Breast epithelium (tissue), 4 donors: Measurements from ENCODE around the gene GPR31. TPM values are rescaled to one million over a fixed set of nuclear protein-coding genes. Genes with fewer than 3 reads are reported as not detected.

ENCODE experiments used
- DNase-seq, 2 donors: peaks; one replicate each; pipeline ENCODE4 v3.0.0-alpha.2; 2019; ENCODE audit warnings: low spot score in 2 of 2
- H3K27ac ChIP-seq, 2 donors: fragments of 200-600 bp; sonication (generic) in 1 of 2; one replicate each; pipeline ENCODE4 v1.5.1; 2016 to 2019; ENCODE audit warnings: mild to moderate bottlenecking in 1 of 2
- H3K27me3 ChIP-seq, 2 donors: fragments of 200-600 bp; sonication (generic) in 1 of 2; one replicate each; pipeline versions ENCODE4 v1.5.1 to v1.6.0; 2017 to 2019; ENCODE audit warnings: control low read depth in 1 of 2, mild to moderate bottlenecking in 1 of 2
- H3K36me3 ChIP-seq: fragments of 200-600 bp; one replicate; pipeline ENCODE4 v1.5.1; 2019
- H3K4me1 ChIP-seq, 2 donors: fragments of 200-600 bp; sonication (generic); one replicate each; pipeline ENCODE4 v1.5.1; 2016 to 2019; ENCODE audit warnings: control low read depth in 1 of 2
- H3K4me3 ChIP-seq, 3 donors: fragments of 200-600 bp; sonication (generic); 1 replicate in 2 of 3; 2 replicates in 1 of 3; pipeline ENCODE4 v1.5.1; 2016 to 2019; ENCODE audit warnings: mild to moderate bottlenecking in 3 of 3, moderate library complexity in 2 of 3
- H3K9me3 ChIP-seq, 2 donors: fragments of 200-600 bp; sonication (generic) in 1 of 2; one replicate each; pipeline ENCODE4 v1.5.1; 2016 to 2019; ENCODE audit warnings: control low read depth in 1 of 2
- POLR2A ChIP-seq: fragments of 450-650 bp; IDR thresholded peaks from one replicate; pipeline ENCODE4 v1.6.1; 2016; ENCODE audit warnings: antibody characterized with exemption, mild to moderate bottlenecking, moderate library complexity
- POLR2AphosphoS5 ChIP-seq, 3 donors: sonication (generic); formaldehyde crosslinking; IDR thresholded peaks; one replicate each; pipeline ENCODE4 v1.6.1; 2017; ENCODE audit warnings: antibody characterized with exemption in 3 of 3
- intact Hi-C: fragments of 100-400 bp; cut with DNase I; formaldehyde crosslinking; loops from one replicate; pipeline ENCODE4 v1.15.1; 2023; ENCODE audit warnings: low total_unique reads
- total RNA-seq, 3 donors: library from RNA; depleted of rRNA; stranded (reverse); fragments of >200 nt; gene quantifications; one replicate each; pipeline ENCODE4 v1.1.0, GENCODE V29; 2016
- TF ChIP-seq, protein P1 (sequence below), 3 donors: fragments of 450-650 bp; IDR thresholded peaks; one replicate each; pipeline ENCODE4 v1.5.1; 2016 to 2017; ENCODE audit warnings: antibody characterized with exemption in 3 of 3, mild to moderate bottlenecking in 3 of 3, moderate library complexity in 3 of 3

The GPR31 gene
- total RNA-seq, 3 donors from 2014 or later: not detected

DNA sequence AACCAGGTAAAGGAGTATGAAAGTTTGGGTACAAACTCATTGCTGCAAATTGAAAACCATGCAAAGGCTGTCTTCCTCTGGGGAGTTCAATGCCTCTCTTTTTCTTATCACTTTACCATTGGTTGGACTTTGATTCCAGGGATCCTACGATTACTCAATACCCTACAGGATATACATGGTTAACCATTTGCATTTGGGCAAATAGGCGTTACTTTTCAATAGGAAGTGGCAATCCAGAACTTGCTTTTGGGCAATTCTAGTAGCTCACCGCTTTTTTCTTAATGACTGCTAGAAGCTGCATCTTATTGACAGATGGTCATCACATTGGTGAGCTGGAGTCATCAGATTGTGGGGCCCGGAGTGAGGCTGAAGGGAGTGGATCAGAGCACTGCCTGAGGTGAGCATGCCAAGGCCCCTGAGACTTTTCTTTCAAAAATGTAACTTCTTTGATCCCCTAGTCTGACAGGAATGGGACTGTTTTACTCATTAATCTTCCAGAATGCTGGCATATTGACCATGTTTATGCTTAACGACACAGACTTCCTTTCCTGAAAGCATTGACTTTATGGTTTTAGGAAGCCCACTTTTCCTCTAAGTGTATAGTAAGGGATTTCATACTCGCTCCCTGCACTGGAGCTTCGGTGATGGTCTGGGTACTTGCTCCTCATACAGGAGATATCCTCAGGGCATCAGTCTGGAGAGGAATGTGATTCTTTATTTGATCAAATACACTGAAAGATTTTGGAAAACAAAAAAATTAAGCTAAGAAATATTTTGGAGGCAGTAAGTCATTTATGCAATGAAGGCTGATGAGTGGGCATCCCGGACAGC lies 34.7 kb downstream of the GPR31 start, which contains the start of gene CCR6:
TSS of gene CCR6 (plus strand) at position 270 of the 831 bp plus-strand sequence. CDS start 13,039 bp downstream, outside the sequence.
- no peak for TF ChIP-seq POLR2A
- TF ChIP-seq, protein P1, sequence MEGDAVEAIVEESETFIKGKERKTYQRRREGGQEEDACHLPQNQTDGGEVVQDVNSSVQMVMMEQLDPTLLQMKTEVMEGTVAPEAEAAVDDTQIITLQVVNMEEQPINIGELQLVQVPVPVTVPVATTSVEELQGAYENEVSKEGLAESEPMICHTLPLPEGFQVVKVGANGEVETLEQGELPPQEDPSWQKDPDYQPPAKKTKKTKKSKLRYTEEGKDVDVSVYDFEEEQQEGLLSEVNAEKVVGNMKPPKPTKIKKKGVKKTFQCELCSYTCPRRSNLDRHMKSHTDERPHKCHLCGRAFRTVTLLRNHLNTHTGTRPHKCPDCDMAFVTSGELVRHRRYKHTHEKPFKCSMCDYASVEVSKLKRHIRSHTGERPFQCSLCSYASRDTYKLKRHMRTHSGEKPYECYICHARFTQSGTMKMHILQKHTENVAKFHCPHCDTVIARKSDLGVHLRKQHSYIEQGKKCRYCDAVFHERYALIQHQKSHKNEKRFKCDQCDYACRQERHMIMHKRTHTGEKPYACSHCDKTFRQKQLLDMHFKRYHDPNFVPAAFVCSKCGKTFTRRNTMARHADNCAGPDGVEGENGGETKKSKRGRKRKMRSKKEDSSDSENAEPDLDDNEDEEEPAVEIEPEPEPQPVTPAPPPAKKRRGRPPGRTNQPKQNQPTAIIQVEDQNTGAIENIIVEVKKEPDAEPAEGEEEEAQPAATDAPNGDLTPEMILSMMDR (IDR thresholded peaks at IDR 0.05): no peak
- H3K4me3 ChIP-seq: no peak within 1 kb of the TSS
- intact Hi-C loops: loop anchor here (2.0 kb wide), 1 partner anchor 126 kb away; no protein-coding TSS in a partner anchor
- H3K36me3 ChIP-seq: no peaks in the 10 kb centered on the region
- DNase-seq: no peak
- H3K9me3 ChIP-seq: no peaks in the 10 kb centered on the region
- no peaks in the 10 kb centered on the region for H3K27me3 ChIP-seq
- H3K27ac ChIP-seq: no peak within 1 kb of the TSS
- H3K4me1 ChIP-seq: no peaks in the 10 kb centered on the region

DNA sequence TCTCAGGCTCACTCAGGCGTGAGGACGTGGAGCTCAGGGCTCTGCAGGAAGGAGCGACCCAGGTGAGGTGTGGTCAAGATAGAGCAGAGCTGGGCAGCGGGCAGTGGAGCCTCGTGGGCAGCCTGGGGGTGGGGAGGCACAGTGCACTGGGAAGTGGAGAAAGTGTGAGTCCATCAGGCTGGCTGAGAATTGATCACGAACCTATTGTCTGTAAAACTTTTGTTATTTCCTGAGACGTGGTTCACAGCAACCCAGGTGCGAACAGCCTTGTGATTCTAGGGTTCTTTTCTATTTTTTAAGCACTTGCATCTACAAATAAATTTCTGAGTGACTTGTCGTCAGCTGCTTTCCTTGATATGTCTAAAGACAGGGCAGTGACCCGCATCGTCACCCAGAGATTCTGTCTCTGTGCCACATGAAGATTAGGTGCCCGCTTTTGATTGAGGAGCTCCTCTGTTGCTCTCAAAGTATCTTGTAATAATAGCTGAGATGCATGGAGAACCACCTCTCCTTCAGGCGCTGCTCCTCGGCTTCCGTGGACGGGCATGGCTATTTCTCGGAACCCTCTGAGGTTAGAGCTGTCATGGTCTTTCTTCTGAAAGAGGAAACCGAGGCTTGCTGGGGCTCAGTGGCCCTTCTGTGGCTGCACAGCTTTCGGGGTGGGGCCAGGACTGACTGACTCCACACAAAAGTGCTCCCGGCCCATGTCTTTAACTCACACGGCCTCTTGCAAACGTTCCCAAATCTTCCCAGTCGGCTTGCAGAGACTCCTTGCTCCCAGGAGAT lies 35.5 kb downstream of the GPR31 start:
- intact Hi-C loops: loop anchor here (2.0 kb wide), 1 partner anchor 125 kb away; no protein-coding TSS in a partner anchor
- Histone ChIP-seq H3K9me3 (no peaks in the 10 kb centered on the region), H3K4me3 (no peak overlapping the region), H3K27ac (no peak overlapping the region), H3K27me3 (no peaks in the 10 kb centered on the region), H3K4me1 (no peaks in the 10 kb centered on the region), H3K36me3 (no peaks in the 10 kb centered on the region)
- TF ChIP-seq, protein P1 (IDR thresholded peaks at IDR 0.05): no peak
- TF ChIP-seq POLR2A (no peak), POLR2AphosphoS5 (IDR thresholded peaks at IDR 0.05) (no peak)
- no peak for DNase-seq

DNA sequence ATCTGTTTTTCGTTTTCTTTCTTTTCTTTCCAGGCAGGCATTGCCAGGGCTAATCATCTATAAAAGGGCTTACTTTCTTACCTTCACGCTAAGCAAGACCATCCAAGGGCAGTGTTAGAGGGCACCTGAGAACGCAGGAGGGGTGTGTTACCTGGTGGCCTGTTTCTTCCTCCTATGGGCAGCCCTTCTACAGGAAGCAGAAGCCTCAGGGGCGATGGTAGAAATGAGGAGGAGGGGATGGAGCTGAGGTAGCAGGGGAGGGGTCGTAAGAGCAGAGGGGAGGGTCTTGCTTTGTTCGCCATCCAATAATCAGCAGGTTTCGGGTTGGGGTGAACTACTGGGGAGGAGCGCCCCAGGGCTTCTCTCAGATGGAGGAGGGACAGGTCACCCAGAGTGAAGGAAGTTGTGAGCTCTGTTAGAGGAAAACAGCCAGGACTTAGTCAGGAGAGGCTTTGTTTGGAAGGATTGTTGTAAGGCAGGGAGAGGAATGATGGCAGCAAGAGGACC lies 36.4 kb downstream of the GPR31 start:
- no peak overlapping the region for H3K27ac ChIP-seq
- no peak for DNase-seq

DNA sequence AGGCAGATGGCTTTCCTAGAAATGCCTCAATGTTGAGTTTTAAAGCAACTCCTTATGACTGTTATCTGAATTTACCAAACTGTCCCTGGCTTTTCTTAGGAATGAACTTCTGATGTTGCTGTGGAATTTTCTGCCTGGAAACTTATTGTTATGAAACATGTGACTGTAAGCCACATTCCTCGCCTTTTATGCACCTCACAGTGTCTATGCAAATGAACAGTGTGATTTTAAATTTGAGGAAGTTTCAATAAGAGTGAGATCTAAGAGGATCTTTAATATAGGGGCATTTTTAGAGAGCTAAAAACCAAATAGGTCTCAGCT lies 37.2 kb downstream of the GPR31 start:
- no peaks in the 10 kb centered on the region for H3K36me3 ChIP-seq
- no peak overlapping the region for H3K27ac ChIP-seq
- H3K4me3 ChIP-seq: no peak overlapping the region
- DNase-seq: no peak
- intact Hi-C loops: no loop called here
- no peaks in the 10 kb centered on the region for H3K27me3 ChIP-seq
- no peaks in the 10 kb centered on the region for H3K9me3 ChIP-seq
- H3K4me1 ChIP-seq: no peaks in the 10 kb centered on the region
- TF ChIP-seq, protein P1 (IDR thresholded peaks at IDR 0.05): no peak
- no peak for TF ChIP-seq POLR2AphosphoS5 (IDR thresholded peaks at IDR 0.05)
- TF ChIP-seq POLR2A: no peak

More for the DNA sequence above, 36.4 kb downstream of the GPR31 start:
- TF ChIP-seq, protein P1 (IDR thresholded peaks at IDR 0.05): no peak
- TF ChIP-seq POLR2A (no peak), POLR2AphosphoS5 (IDR thresholded peaks at IDR 0.05) (no peak)
- Histone ChIP-seq H3K9me3 (no peaks in the 10 kb centered on the region), H3K4me1 (no peaks in the 10 kb centered on the region), H3K27me3 (no peaks in the 10 kb centered on the region), H3K4me3 (no peak overlapping the region), H3K36me3 (no peaks in the 10 kb centered on the region)
- intact Hi-C loops: no loop called here
